NCI-H82 treated with DMSO at 0.1 percent for 48 hours (cell line): ENCODE measurements around the gene MYPN.
"Not testable (repeated sequence)": the region's sequence is repeated elsewhere in the genome, so short reads cannot be mapped to it uniquely, and the experiment has no call there.

ENCODE experiments used
- DNase-seq: peaks from one replicate; lab custom pipeline; 2025; ENCODE audit not compliant: unreplicated experiment; lab: John Stamatoyannopoulos, UW

MYPN gene

GRCh38 chr10:68135362-68135761, 26.1 kb downstream of the MYPN start:
- no peak for DNase-seq

GRCh38 chr10:68135922-68136792, 26.9 kb downstream of the MYPN start:
- DNase-seq = no peak

DNA sequence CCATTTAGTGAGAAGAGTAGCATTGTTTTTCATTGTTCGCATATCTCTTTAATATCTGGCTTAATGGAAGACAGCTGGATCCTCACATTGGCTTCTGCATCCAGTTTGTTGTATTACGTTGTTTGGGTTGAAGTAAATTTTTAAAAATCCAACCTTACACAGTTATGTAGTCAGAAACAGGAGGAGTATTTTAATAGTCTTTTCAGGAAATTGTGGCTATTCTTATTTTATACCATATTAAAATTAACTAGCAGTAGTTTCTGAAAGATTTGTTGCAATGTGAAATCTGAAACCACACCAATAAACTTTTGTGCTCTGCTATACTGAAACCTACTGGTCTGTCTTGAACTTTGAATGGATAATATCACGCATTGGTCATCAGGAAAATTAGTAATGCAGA, 27.9 kb downstream of the MYPN start:
- DNase-seq = no peak

DNA sequence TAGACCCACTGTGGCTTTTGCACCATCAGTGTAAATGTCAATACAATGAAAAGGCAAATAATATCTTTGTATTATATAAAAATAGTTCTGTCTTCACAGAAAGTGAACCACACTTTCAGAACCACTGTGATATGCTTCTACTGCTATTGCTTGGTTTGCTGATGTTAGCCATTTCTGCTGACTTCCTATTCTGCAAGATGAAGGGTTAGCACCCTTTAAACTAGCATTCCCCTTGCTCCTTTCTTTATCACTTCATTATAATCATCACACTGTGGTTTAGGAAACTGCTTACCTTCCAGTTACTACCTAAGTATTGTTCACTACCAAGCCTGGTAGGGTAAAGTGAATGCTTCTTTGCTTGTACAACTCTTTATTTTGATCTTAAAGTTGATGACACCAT, 29.2 kb downstream of the MYPN start:
- DNase-seq = no peak

DNA sequence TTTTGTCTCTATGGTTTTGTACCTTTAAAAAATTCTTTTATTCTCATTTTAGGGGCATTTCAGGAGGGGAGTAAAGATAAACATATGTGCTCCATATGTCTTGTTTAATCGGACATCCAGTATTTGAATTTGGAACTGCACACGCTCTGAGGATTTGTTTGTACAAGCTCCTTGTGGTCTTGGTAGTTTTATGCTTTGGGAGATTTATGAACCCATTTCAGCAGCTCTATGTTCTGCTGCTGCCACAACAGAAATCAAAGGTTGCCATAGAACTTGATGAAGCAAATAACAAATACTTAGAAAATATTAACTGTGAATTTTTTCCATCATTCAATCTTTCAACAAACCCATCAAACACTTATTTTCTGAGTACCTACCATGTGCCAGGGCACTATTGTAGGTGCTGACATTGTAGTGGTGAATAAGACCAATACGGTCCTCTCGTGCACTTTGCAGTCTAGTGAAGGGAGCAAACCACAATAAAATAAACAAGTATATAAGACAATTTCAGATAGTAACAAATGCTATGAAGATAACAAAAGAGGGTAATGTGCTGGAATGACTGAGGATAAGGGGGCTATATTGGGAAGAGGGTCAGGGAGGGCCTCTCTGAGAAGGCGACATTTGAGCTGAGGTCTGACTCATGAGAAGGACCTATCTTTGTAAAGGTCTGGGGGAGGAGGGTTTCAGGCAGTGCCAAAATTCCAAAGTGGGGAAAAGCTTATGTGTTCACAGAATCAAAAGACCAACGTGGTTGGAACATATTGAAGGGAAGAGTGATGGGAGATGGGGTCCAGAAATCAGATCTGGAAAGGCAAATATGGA, 30.4 kb downstream of the MYPN start:
- DNase-seq = no peak

GRCh38 chr10:68142761-68143160, 33.5 kb downstream of the MYPN start:
- DNase-seq = no peak

- DNase-seq = no peak
Measured at GRCh38 chr10:68144709-68145108, 35.4 kb downstream of the MYPN start.

DNA sequence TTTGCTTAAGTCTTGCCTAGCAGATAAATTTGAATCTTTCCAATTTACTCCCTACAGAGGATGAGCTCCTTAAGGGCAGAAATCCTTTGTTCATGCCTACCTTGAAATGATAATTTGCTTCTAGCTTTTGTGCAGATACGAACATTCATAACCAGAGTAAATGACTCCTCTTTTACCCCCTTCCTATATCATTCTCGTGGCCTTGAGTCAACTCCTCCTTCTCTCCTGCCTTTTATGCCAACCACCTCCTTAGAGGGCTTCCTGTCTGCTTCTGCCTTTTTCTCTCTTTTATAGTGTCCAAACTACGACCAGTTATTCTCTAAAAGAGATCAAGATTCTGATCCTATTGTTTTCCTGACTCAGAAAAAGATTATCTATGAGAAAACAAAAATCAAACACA, 36.4 kb downstream of the MYPN start:
- DNase-seq = no peak

DNA sequence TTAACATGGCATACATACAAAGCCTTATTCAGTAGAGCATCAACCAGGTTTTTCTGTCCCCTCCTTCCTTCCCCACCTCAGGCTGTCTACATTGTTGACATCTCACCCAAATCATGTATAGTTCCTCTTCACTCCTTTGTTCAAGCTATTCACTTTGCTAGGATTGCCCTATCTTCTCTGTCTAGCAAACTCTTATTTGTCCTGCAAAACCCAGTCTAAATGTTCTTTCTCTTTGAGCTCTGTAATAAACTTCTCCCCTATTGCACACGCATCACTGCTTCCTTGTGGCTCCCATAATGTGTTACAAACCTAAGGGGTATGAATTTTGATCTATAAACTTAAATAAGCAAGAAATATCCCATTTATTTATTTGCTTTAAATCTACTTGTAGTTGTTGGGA, 36.8 kb downstream of the MYPN start:
- no peak for DNase-seq

- DNase-seq = no peak
Measured at GRCh38 chr10:68151453-68151852, 42.2 kb downstream of the MYPN start.

DNA sequence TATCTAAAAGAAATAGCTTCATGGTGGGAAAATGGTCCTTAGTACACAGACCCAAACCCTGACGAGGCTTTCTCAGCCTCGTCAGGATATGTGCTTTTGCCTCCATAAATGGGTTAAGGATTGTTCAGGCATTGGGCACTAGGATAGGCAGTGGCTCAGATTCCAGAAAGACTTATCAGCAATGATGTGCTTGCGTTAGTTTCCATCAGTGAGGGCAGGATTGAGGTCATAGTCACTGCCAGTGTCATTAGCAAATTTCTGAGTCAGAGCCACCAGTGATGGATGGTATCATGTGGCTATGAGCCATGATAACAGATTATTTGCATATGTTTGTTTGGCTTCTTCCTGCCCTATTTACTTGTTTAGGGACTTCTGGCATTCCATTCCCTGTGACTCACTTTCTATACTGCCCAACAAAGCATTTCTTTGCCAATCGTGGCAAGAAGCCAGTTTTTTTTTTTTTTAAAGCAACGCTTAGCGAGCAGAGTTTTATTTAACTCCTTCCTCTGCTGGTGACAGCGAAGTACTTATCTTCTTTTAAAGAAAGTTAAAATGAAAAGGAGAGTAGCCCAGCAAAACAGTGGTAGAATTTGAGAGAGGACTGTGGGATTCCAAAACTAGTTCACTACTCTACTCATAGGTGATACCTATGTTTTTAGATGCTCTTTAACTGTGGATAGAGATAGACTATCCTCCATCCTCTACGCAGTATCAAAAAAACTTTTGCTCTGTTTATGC, 44.4 kb downstream of the MYPN start:
- DNase-seq = no peak

DNA sequence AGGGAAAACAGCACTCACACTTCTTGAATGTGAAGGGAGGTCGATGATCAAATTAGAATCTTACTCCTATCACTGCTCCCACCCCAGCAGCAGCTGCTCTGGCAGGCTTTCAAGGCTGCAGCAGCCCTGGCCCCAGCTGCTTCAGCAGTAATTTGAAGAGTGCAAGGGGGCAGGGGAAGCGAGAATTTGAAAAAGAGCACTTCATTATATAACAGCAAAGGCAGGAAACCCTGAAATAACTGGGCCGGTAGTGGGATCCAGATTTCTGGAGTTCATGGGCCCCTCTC, 44.9 kb downstream of the MYPN start:
- no peak for DNase-seq

- no peak for DNase-seq
Measured at GRCh38 chr10:68155615-68156210, 46.4 kb downstream of the MYPN start.

- DNase-seq = peak; percentile 19
Measured at GRCh38 chr10:68156373-68157185, 47.3 kb downstream of the MYPN start.

GRCh38 chr10:68157522-68157921, 48.2 kb downstream of the MYPN start:
- DNase-seq = not testable (repeated sequence)

- DNase-seq = no peak
Measured at GRCh38 chr10:68158031-68158430, 48.7 kb downstream of the MYPN start.

GRCh38 chr10:68163735-68164134, 54.4 kb downstream of the MYPN start:
- no peak for DNase-seq

DNA sequence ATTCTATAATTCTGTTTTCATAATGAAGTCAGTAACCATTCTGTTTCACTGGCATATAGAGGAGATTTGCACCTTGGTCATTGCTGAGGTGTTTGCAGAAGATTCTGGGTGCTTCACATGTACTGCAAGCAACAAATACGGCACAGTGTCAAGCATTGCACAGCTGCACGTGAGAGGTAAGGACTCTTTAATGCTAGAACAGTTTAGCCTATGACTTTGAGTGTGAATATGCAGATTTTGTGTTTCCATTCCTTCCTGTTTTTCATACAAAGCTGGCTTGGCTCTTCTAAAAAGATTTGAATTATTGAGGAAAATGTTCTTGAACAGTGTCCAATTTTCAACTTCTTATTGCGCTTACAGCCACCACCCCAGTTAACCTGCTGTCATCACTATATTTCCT, 56.4 kb downstream of the MYPN start:
- no peak for DNase-seq

GRCh38 chr10:68166871-68167585, 57.7 kb downstream of the MYPN start:
- DNase-seq = no peak
